Measurements from ENCODE around the gene CDH23. TPM values are rescaled to one million over a fixed set of nuclear protein-coding genes. Genes with fewer than 3 reads are reported as not detected.

The CDH23 gene
- total and polyA plus RNA-seq, 2 donors (not counting 1 experiment from before 2014, with no cell fraction given): 0.37 to 0.89 TPM

DNA sequence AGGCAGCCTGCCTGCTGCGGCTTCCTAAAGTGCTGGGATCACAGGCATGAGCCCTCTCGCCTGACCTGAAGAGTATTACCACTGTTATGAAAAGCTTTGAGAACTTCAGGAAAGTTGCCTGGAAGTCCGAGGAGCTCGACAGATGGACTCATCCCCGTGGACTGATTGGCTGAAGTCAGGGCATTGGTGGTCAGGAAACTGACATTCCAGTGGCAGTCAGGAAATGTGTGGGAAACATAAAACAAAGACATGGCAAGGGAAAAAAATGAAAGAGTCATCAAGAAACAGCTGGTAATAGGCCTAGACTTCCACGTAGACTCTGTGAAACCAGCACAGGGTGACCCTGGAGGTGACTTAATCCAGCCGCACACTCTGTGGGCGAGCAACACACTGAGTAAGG lies 123.3 kb downstream of the CDH23 start:
- DNase-seq (no peak), ATAC-seq (ENCODE audit: low read depth) (no peak)
- H3K27ac ChIP-seq (ENCODE audit: low read length in 2 of 2): no peak overlapping the region
- no peaks in the 10 kb centered on the region for H4K20me1 ChIP-seq (ENCODE audit: control insufficient read depth, insufficient read depth, low read length, poor library complexity, severe bottlenecking)
- H3K4me3 ChIP-seq (ENCODE audit: control extremely low read depth in 1 of 5, extremely low read depth in 1 of 5, insufficient read depth in 1 of 5, low read depth in 2 of 5, low read length in 4 of 5): no peak overlapping the region
- WGBS (ENCODE audit: insufficient coverage): 89% methylated on average over 8 of the region's 8 CpGs
- H3K79me2 ChIP-seq (ENCODE audit: control insufficient read depth, insufficient read depth, low read length): no peaks in the 10 kb centered on the region
- H3K4me1 ChIP-seq (ENCODE audit: control insufficient read depth in 2 of 2, insufficient read depth in 2 of 2, low read length in 2 of 2): no peaks in the 10 kb centered on the region
- H3K9ac ChIP-seq (ENCODE audit: low read length): no peak overlapping the region
- no peaks in the 10 kb centered on the region for H3K4me1 Mint-ChIP-seq
- H3K4me3 Mint-ChIP-seq: no peak overlapping the region
- H3K27ac Mint-ChIP-seq: no peak overlapping the region
- no peaks in the 10 kb centered on the region for H3K36me3 ChIP-seq (replicated peaks in 1 of 2; ENCODE audit: control extremely low read depth in 1 of 2, control insufficient read depth in 1 of 2, extremely low read depth in 1 of 2, insufficient read depth in 2 of 2, low read length in 1 of 2)
- no peak for TF ChIP-seq EZH2 (IDR thresholded peaks at IDR 0.05; ENCODE audit: borderline replicate concordance, insufficient read depth, low read depth, low read length, poor library complexity, severe bottlenecking)
- TF ChIP-seq, protein P1, sequence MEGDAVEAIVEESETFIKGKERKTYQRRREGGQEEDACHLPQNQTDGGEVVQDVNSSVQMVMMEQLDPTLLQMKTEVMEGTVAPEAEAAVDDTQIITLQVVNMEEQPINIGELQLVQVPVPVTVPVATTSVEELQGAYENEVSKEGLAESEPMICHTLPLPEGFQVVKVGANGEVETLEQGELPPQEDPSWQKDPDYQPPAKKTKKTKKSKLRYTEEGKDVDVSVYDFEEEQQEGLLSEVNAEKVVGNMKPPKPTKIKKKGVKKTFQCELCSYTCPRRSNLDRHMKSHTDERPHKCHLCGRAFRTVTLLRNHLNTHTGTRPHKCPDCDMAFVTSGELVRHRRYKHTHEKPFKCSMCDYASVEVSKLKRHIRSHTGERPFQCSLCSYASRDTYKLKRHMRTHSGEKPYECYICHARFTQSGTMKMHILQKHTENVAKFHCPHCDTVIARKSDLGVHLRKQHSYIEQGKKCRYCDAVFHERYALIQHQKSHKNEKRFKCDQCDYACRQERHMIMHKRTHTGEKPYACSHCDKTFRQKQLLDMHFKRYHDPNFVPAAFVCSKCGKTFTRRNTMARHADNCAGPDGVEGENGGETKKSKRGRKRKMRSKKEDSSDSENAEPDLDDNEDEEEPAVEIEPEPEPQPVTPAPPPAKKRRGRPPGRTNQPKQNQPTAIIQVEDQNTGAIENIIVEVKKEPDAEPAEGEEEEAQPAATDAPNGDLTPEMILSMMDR (IDR thresholded peaks at IDR 0.05): no peak
- ChIA-PET POLR2A (interaction anchor here (0.6 kb wide), 1 partner anchor 142 kb away, joined by 6 read pairs; no protein-coding TSS in a partner anchor), CTCF (interaction anchor here (0.7 kb wide), 2 partner anchors 136 to 142 kb away, joined by 3 read pairs; no protein-coding TSS in a partner anchor)
- peaks cover 0 to 7% (median 0%) of the 10 kb centered on the region in 3 donors for H3K9me3 ChIP-seq (ENCODE audit: control extremely low read depth in 1 of 3, control insufficient read depth in 2 of 3, insufficient read depth in 1 of 3, low read length in 2 of 3)
- no peak overlapping the region for H3K4me2 ChIP-seq (replicated peaks; ENCODE audit: low read depth, low read length, poor library complexity, severe bottlenecking)
- peaks cover 0 to 13% (median 0%) of the 10 kb centered on the region in 4 experiments for H3K27me3 ChIP-seq (replicated peaks in 1 of 4; ENCODE audit: control extremely low read depth in 1 of 4, control insufficient read depth in 3 of 4, insufficient read depth in 4 of 4, low read length in 3 of 4)
- intact Hi-C loops (cut with micrococcal nuclease): no loop called here
- H2AFZ ChIP-seq (ENCODE audit: insufficient read depth, low read depth, low read length, poor library complexity, severe bottlenecking): no peak overlapping the region
- no peaks in the 10 kb centered on the region for H3K9me3 Mint-ChIP-seq (ENCODE audit: insufficient read depth)
- H3K27me3 Mint-ChIP-seq: peaks cover 21% of the 10 kb centered on the region

- TF ChIP-seq, protein P1 (IDR thresholded peaks at IDR 0.05): no peak
- TF ChIP-seq EZH2 (IDR thresholded peaks at IDR 0.05; ENCODE audit: borderline replicate concordance, insufficient read depth, low read depth, low read length, poor library complexity, severe bottlenecking): no peak
- Histone ChIP-seq H3K27me3 (replicated peaks in 1 of 4; ENCODE audit: control extremely low read depth in 1 of 4, control insufficient read depth in 3 of 4, insufficient read depth in 4 of 4, low read length in 3 of 4) (peaks cover 0 to 13% (median 0%) of the 10 kb centered on the region in 4 experiments), H3K4me1 (ENCODE audit: control insufficient read depth in 2 of 2, insufficient read depth in 2 of 2, low read length in 2 of 2) (no peaks in the 10 kb centered on the region), H4K20me1 (ENCODE audit: control insufficient read depth, insufficient read depth, low read length, poor library complexity, severe bottlenecking) (no peaks in the 10 kb centered on the region), H3K4me3 (ENCODE audit: control extremely low read depth in 1 of 5, extremely low read depth in 1 of 5, insufficient read depth in 1 of 5, low read depth in 2 of 5, low read length in 4 of 5) (no peak overlapping the region), H3K9ac (ENCODE audit: low read length) (no peak overlapping the region), H3K36me3 (replicated peaks in 1 of 2; ENCODE audit: control extremely low read depth in 1 of 2, control insufficient read depth in 1 of 2, extremely low read depth in 1 of 2, insufficient read depth in 2 of 2, low read length in 1 of 2) (no peaks in the 10 kb centered on the region), H3K4me2 (replicated peaks; ENCODE audit: low read depth, low read length, poor library complexity, severe bottlenecking) (no peak overlapping the region), H2AFZ (ENCODE audit: insufficient read depth, low read depth, low read length, poor library complexity, severe bottlenecking) (no peak overlapping the region), H3K9me3 (ENCODE audit: control extremely low read depth in 1 of 3, control insufficient read depth in 2 of 3, insufficient read depth in 1 of 3, low read length in 2 of 3) (peaks cover 0 to 7% (median 0%) of the 10 kb centered on the region in 3 donors), H3K27ac (ENCODE audit: low read length in 2 of 2) (no peak overlapping the region), H3K79me2 (ENCODE audit: control insufficient read depth, insufficient read depth, low read length) (no peaks in the 10 kb centered on the region)
- Mint-ChIP-seq H3K9me3 (ENCODE audit: insufficient read depth) (no peaks in the 10 kb centered on the region), H3K27me3 (peaks cover 29% of the 10 kb centered on the region), H3K27ac (no peak overlapping the region), H3K4me3 (no peak overlapping the region), H3K4me1 (peaks cover 3% of the 10 kb centered on the region)
- intact Hi-C loops (cut with micrococcal nuclease): no loop called here
- ChIA-PET POLR2A (no interaction called here), CTCF (no interaction called here)
- ATAC-seq (ENCODE audit: low read depth) (no peak), DNase-seq (no peak)
- 85% methylated on average over 12 of the region's 14 CpGs for WGBS (ENCODE audit: insufficient coverage)
Measured at GRCh38 chr10:71521504-71522441, 125.1 kb downstream of the CDH23 start.
